Activated CD8-positive, alpha-beta T cell treated with anti-CD3 and anti-CD28 coated beads for 36 hours (primary cell): ENCODE results near the gene FMNL1. TPM values are rescaled to one million over a fixed set of nuclear protein-coding genes. Genes with fewer than 3 reads are reported as not detected.

Experiments used
- ATAC-seq: fragments of 200-7000 bp; cut with Tn5 transposase; one replicate; pipeline ENCODE4 v1.10.0; 2021; ENCODE audit warnings: mild to moderate bottlenecking, moderate library complexity
- CTCF ChIA-PET: fragments of 350-600 bp; sonication (Branson Sonifier 250); formaldehyde crosslinking; loops from one replicate; lab custom pipeline; 2021; ENCODE audit warnings: antibody characterized with exemption; lab: Charles Lee
- POLR2A ChIA-PET: fragments of 350-600 bp; sonication (Branson Sonifier 250); formaldehyde crosslinking; loops from one replicate; lab custom pipeline; 2021; ENCODE audit warnings: antibody characterized with exemption; lab: Charles Lee
- DNase-seq: peaks from one replicate; pipeline ENCODE4 v3.0.0-alpha.2; 2020
- H3K27ac Mint-ChIP-seq: one replicate; pipeline ENCODE4 v1.8.0; 2021; ENCODE audit warnings: mild to moderate bottlenecking, mixed read lengths
- H3K27me3 Mint-ChIP-seq: one replicate; pipeline ENCODE4 v1.8.0; 2021; ENCODE audit warnings: mixed read lengths
- H3K36me3 Mint-ChIP-seq: one replicate; pipeline ENCODE4 v1.8.0; 2021; ENCODE audit warnings: low read depth, mixed read lengths
- H3K4me1 Mint-ChIP-seq: one replicate; pipeline ENCODE4 v1.8.0; 2021; ENCODE audit warnings: low read depth, mixed read lengths
- H3K4me3 Mint-ChIP-seq: one replicate; pipeline ENCODE4 v1.8.0; 2021; ENCODE audit warnings: mild to moderate bottlenecking, moderate library complexity, mixed read lengths
- H3K9me3 Mint-ChIP-seq: one replicate; pipeline ENCODE4 v1.8.0; 2021; ENCODE audit warnings: mixed read lengths
- intact Hi-C: fragments of 100-400 bp; cut with micrococcal nuclease; formaldehyde crosslinking; loops from one replicate; pipeline ENCODE4 v1.10.0; 2022
- total RNA-seq, 2 experiments: library from RNA; stranded (reverse); gene quantifications; one replicate each; pipeline ENCODE4 v1.2.3, GENCODE V29; 2021
- TF ChIP-seq, protein P1 (sequence below): fragments of 200-600 bp; IDR thresholded peaks from one replicate; pipeline ENCODE4 v1.8.0; 2022; ENCODE audit warnings: antibody characterized with exemption, mild to moderate bottlenecking

Gene FMNL1
- total RNA-seq, 2 experiments from 2014 or later, result 285 to 298 TPM

DNA sequence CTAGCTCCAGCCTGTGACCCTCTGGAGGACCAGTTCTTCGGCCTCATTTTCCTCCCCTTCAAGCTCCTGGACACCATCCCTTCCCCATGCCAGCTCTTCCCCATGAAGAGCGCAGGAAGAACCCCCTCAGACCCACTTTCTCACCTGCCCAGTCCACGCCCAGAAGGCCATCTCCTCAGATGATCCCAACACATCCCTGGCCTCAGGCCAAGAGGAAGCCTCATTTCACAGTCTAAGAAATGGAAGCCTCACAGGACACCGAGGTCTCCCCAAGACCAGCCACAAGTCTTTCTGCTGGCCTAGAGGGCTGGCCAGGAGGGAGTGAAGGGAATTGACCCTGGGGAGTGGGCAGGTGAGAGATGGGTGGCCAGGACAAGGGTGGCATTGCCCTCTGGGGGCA, 32.2 kb downstream of the FMNL1 start:
- no peak for ATAC-seq
- Mint-ChIP-seq H3K9me3 (no peaks in the 10 kb centered on the region), H3K27ac (peak overlapping the region; percentile 80), H3K4me1 (peaks cover 74% of the 10 kb centered on the region), H3K36me3 (peaks cover 33% of the 10 kb centered on the region), H3K27me3 (no peaks in the 10 kb centered on the region), H3K4me3 (no peak overlapping the region)
- intact Hi-C loops, result no loop called here
- ChIA-PET CTCF (interaction anchor here (0.8 to 5.5 kb wide), 6 partner anchors 11 to 119 kb away, joined by 3 to 25 read pairs (median 12); partner anchors contain the start of gene ACBD4), POLR2A (interaction anchor here (0.6 to 1.9 kb wide), 4 partner anchors 21 to 107 kb away, joined by 3 to 6 read pairs (median 4); no protein-coding TSS in a partner anchor)
- TF ChIP-seq, protein P1, sequence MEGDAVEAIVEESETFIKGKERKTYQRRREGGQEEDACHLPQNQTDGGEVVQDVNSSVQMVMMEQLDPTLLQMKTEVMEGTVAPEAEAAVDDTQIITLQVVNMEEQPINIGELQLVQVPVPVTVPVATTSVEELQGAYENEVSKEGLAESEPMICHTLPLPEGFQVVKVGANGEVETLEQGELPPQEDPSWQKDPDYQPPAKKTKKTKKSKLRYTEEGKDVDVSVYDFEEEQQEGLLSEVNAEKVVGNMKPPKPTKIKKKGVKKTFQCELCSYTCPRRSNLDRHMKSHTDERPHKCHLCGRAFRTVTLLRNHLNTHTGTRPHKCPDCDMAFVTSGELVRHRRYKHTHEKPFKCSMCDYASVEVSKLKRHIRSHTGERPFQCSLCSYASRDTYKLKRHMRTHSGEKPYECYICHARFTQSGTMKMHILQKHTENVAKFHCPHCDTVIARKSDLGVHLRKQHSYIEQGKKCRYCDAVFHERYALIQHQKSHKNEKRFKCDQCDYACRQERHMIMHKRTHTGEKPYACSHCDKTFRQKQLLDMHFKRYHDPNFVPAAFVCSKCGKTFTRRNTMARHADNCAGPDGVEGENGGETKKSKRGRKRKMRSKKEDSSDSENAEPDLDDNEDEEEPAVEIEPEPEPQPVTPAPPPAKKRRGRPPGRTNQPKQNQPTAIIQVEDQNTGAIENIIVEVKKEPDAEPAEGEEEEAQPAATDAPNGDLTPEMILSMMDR, result no peak
- no peak for DNase-seq

DNA sequence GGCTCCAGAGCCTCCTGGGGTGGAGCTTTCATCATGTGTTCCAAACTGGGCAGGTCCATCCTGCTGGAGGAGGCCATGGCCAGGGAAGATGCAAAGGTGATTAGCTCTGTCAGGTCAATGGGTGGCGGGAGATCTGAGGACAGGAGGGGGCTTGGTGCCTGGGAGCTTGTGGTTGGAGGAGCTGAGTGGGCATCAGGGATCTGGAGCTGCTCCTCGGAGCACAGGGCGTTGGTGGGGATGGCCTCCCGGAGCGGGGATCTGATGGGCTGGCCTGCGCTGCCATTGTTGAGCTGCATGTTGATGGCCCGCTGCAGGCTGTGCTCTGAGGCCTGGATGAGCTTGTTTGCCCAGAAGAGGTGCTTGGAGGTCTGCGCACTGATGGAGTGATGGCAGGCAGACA, 33.7 kb downstream of the FMNL1 start:
- DNase-seq, result no peak
- intact Hi-C loops, result no loop called here
- ATAC-seq, result no peak
- ChIA-PET CTCF (interaction anchor here (0.7 to 5.5 kb wide), 12 partner anchors 11 to 173 kb away, joined by 3 to 25 read pairs (median 6); partner anchors contain the start of genes ACBD4 and FMNL1), POLR2A (interaction anchor here (0.7 to 6.1 kb wide), 5 partner anchors 8 to 107 kb away, joined by 3 to 45 read pairs (median 6); partner anchors contain the start of gene HEXIM1)
- Mint-ChIP-seq H3K27ac (peak overlapping the region; percentile 9), H3K36me3 (peaks cover 20% of the 10 kb centered on the region), H3K4me3 (no peak overlapping the region), H3K27me3 (no peaks in the 10 kb centered on the region), H3K9me3 (no peaks in the 10 kb centered on the region), H3K4me1 (peaks cover 61% of the 10 kb centered on the region)
- TF ChIP-seq, protein P1, result no peak

DNA sequence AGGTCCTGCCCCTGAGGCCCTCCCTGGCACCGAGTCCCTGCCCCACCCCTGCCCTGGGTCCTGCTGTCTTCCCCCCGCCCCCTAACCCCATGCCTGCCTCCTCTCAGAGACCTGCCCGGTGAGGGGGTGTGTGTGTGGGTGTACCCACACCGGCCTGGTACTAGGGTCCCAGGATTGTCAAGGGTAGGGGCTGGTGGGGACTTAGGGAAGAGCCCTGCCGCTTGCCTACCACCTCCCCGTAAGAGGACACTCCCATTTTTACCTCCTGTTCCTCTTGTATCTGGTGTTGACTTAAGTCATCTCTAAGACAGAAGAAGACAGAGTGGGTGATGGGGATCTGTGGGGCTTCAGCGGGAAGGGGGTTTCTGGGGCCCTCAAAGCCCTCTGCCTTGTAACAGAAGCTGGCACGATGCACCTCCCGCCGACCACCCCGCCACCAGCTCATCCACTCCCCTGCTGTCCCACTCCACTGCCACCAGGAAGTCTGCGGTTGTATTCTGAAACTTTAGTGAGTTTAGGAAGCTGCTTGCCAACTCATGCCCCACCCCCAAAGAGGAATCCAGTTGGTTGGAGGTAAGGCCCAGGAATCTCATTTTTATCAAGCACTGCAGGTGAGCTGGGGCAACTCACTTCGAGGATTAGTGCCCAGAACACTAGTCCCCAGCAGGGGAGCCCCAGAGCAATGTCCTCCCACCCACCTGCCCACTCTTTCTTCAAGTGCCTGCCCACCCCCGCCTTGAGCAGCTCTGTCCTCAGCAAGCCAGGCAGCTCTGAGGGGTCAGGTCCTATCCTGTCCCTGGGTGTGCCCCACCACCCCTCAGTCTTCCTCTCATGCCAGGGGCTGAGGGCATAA, 34.7 kb downstream of the FMNL1 start:
- Mint-ChIP-seq H3K36me3 (peaks cover 12% of the 10 kb centered on the region), H3K9me3 (no peaks in the 10 kb centered on the region), H3K27ac (peak overlapping the region; percentile 73), H3K4me3 (no peak overlapping the region), H3K27me3 (no peaks in the 10 kb centered on the region), H3K4me1 (peaks cover 58% of the 10 kb centered on the region)
- peak; percentile 49 for DNase-seq
- ChIA-PET CTCF (interaction anchor here (1.0 to 5.5 kb wide), 13 partner anchors 10 to 172 kb away, joined by 3 to 25 read pairs (median 5); partner anchors contain the start of genes ACBD4 and FMNL1), POLR2A (interaction anchor here (0.8 to 6.1 kb wide), 5 partner anchors 9 to 195 kb away, joined by 3 to 45 read pairs (median 4); partner anchors contain the start of gene NMT1)
- intact Hi-C loops, result no loop called here
- peak; percentile 35 for ATAC-seq
- TF ChIP-seq, protein P1, result peak; percentile 37

DNA sequence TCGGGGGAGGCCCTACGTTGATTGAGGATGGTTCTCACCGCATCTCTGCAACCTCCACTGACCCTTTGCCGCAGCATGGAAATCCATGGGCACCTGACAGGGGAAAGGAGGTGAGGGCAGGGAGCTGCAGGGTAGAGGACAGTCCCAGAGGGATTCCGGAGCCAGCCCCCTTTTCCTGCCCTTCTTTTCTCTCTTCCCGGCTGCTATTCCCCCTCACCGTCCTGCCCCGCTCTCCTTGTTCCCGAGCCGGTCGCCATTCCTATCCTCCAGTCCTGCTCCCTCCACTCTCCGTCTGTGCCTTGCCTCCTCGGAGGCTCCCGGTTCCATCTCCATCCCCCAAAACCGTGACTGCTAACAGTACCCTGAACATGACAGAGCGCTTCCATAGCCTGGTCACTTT, 35.4 kb downstream of the FMNL1 start:
- peaks cover 55% of the 10 kb centered on the region for H3K4me1 Mint-ChIP-seq
- POLR2A ChIA-PET, result interaction anchor here (0.8 to 6.1 kb wide), 3 partner anchors 10 to 196 kb away, joined by 4 to 45 read pairs (median 4); partner anchors contain the start of gene NMT1

More for the DNA sequence above, 35.4 kb downstream of the FMNL1 start:
- H3K9me3 Mint-ChIP-seq, result no peaks in the 10 kb centered on the region
- no peak for DNase-seq
- no peaks in the 10 kb centered on the region for H3K27me3 Mint-ChIP-seq
- intact Hi-C loops, result no loop called here
- TF ChIP-seq, protein P1, result no peak
- no peak overlapping the region for H3K27ac Mint-ChIP-seq
- peaks cover 7% of the 10 kb centered on the region for H3K36me3 Mint-ChIP-seq
- H3K4me3 Mint-ChIP-seq, result no peak overlapping the region
- CTCF ChIA-PET, result interaction anchor here (1.3 to 5.5 kb wide), 8 partner anchors 21 to 128 kb away, joined by 3 to 25 read pairs (median 12); partner anchors contain the start of gene ACBD4
- ATAC-seq, result no peak
